CD4-positive, alpha-beta T cell (primary cell): ENCODE measurements around the gene ADIPOR2. TPM values are rescaled to one million over a fixed set of nuclear protein-coding genes. Genes with fewer than 3 reads are reported as not detected.
"Not testable (repeated sequence)": the region's sequence is repeated elsewhere in the genome, so short reads cannot be mapped to it uniquely, and the experiment has no call there.

Experiments used
- ATAC-seq: fragments of 200-7000 bp; cut with Tn5 transposase; one replicate; pipeline ENCODE4 v1.10.0; 2022; ENCODE audit warnings: mild to moderate bottlenecking; ENCODE audit not compliant: poor library complexity
- CTCF ChIA-PET: fragments of 350-600 bp; sonication (Branson Sonifier 250); formaldehyde crosslinking; loops from one replicate; lab custom pipeline; 2021; ENCODE audit warnings: antibody characterized with exemption, inconsistent platforms; lab: Charles Lee
- POLR2A ChIA-PET: fragments of 350-600 bp; sonication (Branson Sonifier 250); formaldehyde crosslinking; loops from one replicate; lab custom pipeline; 2021; ENCODE audit warnings: antibody characterized with exemption, inconsistent platforms; lab: Charles Lee
- DNase-seq, 14 experiments: peaks; one replicate each; pipeline ENCODE4 v3.0.0-alpha.2; 2013 to 2020; ENCODE audit warnings: mixed read lengths in 2 of 14
- H3K27ac ChIP-seq, 2 donors: one replicate each; pipeline versions ENCODE4 v1.5.1 to v1.7.0; 2013; ENCODE audit warnings: low read length in 2 of 2, low read depth in 1 of 2, mild to moderate bottlenecking in 1 of 2
- H3K27me3 ChIP-seq, 2 experiments: 1 replicate in 1 of 2; 2 replicates in 1 of 2; pipeline versions ENCODE4 v1.6.1 to v1.7.0; 2013; ENCODE audit warnings: low read length in 2 of 2, control low read depth in 1 of 2, mild to moderate bottlenecking in 1 of 2, moderate library complexity in 1 of 2; ENCODE audit not compliant: insufficient read depth in 2 of 2, control insufficient read depth in 1 of 2
- H3K36me3 ChIP-seq: one replicate; pipeline ENCODE4 v1.6.1; 2013; ENCODE audit warnings: low read length, control low read depth; ENCODE audit not compliant: insufficient read depth
- H3K4me1 ChIP-seq: one replicate; pipeline ENCODE4 v1.6.1; 2013; ENCODE audit warnings: low read length, control low read depth; ENCODE audit not compliant: insufficient read depth
- H3K4me3 ChIP-seq: one replicate; pipeline ENCODE4 v1.5.1; 2013; ENCODE audit warnings: mild to moderate bottlenecking, low read length, moderate library complexity
- H3K9me3 ChIP-seq, 2 experiments: 1 replicate in 1 of 2; 2 replicates in 1 of 2; pipeline versions ENCODE4 v1.6.1 to v1.7.0; 2013; ENCODE audit warnings: low read length in 2 of 2, mild to moderate bottlenecking in 2 of 2, control low read depth in 1 of 2, moderate library complexity in 1 of 2; ENCODE audit not compliant: control insufficient read depth in 1 of 2, insufficient read depth in 1 of 2
- H3K27ac Mint-ChIP-seq: one replicate; pipeline ENCODE4 v1.8.0; 2020; ENCODE audit warnings: mixed read lengths
- H3K27me3 Mint-ChIP-seq: one replicate; pipeline ENCODE4 v1.8.0; 2021; ENCODE audit warnings: mixed read lengths
- H3K36me3 Mint-ChIP-seq: one replicate; pipeline ENCODE4 v1.8.0; 2021; ENCODE audit warnings: low read depth, mixed read lengths
- H3K4me1 Mint-ChIP-seq: one replicate; pipeline ENCODE4 v1.8.0; 2021; ENCODE audit warnings: low read depth, mixed read lengths
- H3K4me3 Mint-ChIP-seq: one replicate; pipeline ENCODE4 v1.8.0; 2020; ENCODE audit warnings: mild to moderate bottlenecking, mixed read lengths
- H3K9me3 Mint-ChIP-seq: one replicate; pipeline ENCODE4 v1.8.0; 2020; ENCODE audit warnings: mixed read lengths
- intact Hi-C, 2 experiments: fragments of 100-400 bp; cut with DNase I in 1 of 2; cut with micrococcal nuclease in 1 of 2; formaldehyde crosslinking; loops; one replicate each; pipeline versions ENCODE4 v1.15.1 to v1.9.0; 2023 to 2025; cut with DNase I, micrococcal nuclease
- total RNA-seq, 174 experiments: library from RNA in 2 of 174; stranded (reverse) in 2 of 174; gene quantifications; one replicate each; pipeline ENCODE4 v1.2.3 and lab custom pipeline; 2021 to 2026
- TF ChIP-seq, protein P1 (sequence below): fragments of 200-600 bp; IDR thresholded peaks from one replicate; pipeline ENCODE4 v1.8.0; 2022; ENCODE audit warnings: antibody characterized with exemption, mild to moderate bottlenecking

Gene ADIPOR2
- total RNA-seq, 2 experiments from 2014 or later: 12.5 to 12.6 TPM

DNA sequence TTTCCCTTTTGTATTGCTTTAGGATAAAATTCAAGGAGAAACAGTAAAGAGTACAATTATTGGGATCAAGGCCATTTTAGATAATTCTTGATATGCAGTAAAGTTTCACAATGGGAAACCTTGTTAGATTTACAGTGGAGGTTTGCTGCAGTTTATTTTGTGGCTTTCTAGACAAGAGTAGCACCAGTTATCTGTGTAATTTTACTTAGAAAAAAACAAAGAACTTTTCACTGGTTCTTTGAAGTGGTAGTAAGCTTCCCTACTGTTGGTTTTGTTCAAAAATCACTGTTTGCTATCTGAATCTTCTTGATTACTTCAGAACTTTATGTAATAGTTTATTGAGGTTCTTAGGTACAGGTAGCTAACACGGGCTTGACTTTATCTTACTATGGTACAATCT lies 42.0 kb downstream of the ADIPOR2 start:
- CTCF ChIA-PET: interaction anchor here (1.0 kb wide), 1 partner anchor 11 kb away, joined by 4 read pairs; no protein-coding TSS in a partner anchor

DNA sequence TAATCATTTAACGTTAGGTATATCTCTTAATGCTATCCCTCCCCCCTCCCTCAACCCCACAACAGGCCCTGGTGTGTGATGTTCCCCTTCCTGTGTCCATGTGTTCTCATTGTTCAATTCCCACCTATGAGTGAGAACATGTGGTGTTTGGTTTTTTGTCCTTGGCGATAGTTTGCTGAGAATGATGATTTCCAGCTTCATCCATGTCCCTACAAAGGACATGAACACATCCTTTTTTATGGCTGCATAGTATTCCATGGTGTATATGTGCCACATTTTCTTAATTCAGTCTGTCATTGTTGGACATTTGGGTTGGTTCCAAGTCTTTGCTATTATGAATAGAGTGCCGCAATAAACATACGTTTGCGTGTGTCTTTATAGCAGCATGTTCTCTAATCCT lies 42.8 kb downstream of the ADIPOR2 start:
- ATAC-seq, H3K27ac ChIP-seq, intact Hi-C loops, H3K36me3 ChIP-seq, H3K4me1 ChIP-seq, H3K4me3 Mint-ChIP-seq, H3K27ac Mint-ChIP-seq, H3K9me3 ChIP-seq, POLR2A ChIA-PET, H3K9me3 Mint-ChIP-seq, H3K27me3 Mint-ChIP-seq, H3K4me3 ChIP-seq, DNase-seq, H3K27me3 ChIP-seq: not testable (repeated sequence)
- CTCF ChIA-PET: interaction anchor here (1.0 kb wide), 1 partner anchor 10 kb away, joined by 4 read pairs; no protein-coding TSS in a partner anchor
- Mint-ChIP-seq H3K36me3 (peaks cover 15% of the 10 kb centered on the region), H3K4me1 (peaks cover 44% of the 10 kb centered on the region)

More for the DNA sequence above, 42.0 kb downstream of the ADIPOR2 start:
- H3K27ac ChIP-seq: no peak overlapping the region
- DNase-seq (no peak), ATAC-seq (no peak)
- Mint-ChIP-seq H3K9me3 (no peaks in the 10 kb centered on the region), H3K36me3 (peaks cover 15% of the 10 kb centered on the region), H3K27ac (no peak overlapping the region), H3K4me1 (peaks cover 40% of the 10 kb centered on the region), H3K27me3 (no peaks in the 10 kb centered on the region), H3K4me3 (no peak overlapping the region)
- H3K36me3 ChIP-seq: no peaks in the 10 kb centered on the region
- intact Hi-C loops: no loop called here
- TF ChIP-seq, protein P1, sequence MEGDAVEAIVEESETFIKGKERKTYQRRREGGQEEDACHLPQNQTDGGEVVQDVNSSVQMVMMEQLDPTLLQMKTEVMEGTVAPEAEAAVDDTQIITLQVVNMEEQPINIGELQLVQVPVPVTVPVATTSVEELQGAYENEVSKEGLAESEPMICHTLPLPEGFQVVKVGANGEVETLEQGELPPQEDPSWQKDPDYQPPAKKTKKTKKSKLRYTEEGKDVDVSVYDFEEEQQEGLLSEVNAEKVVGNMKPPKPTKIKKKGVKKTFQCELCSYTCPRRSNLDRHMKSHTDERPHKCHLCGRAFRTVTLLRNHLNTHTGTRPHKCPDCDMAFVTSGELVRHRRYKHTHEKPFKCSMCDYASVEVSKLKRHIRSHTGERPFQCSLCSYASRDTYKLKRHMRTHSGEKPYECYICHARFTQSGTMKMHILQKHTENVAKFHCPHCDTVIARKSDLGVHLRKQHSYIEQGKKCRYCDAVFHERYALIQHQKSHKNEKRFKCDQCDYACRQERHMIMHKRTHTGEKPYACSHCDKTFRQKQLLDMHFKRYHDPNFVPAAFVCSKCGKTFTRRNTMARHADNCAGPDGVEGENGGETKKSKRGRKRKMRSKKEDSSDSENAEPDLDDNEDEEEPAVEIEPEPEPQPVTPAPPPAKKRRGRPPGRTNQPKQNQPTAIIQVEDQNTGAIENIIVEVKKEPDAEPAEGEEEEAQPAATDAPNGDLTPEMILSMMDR: no peak
- no peaks in the 10 kb centered on the region for H3K9me3 ChIP-seq
- H3K27me3 ChIP-seq: no peaks in the 10 kb centered on the region
- POLR2A ChIA-PET: no interaction called here
- peaks cover 3% of the 10 kb centered on the region for H3K4me1 ChIP-seq
- H3K4me3 ChIP-seq: no peak overlapping the region

GRCh38 chr12:1737652-1738286 lies 46.9 kb downstream of the ADIPOR2 start:
- Mint-ChIP-seq H3K4me1 (peaks cover 64% of the 10 kb centered on the region), H3K4me3 (no peak overlapping the region), H3K9me3 (no peaks in the 10 kb centered on the region), H3K27ac (no peak overlapping the region), H3K27me3 (no peaks in the 10 kb centered on the region), H3K36me3 (peaks cover 4% of the 10 kb centered on the region)
- ChIA-PET CTCF (interaction anchor here (0.7 kb wide), 1 partner anchor 58 kb away, joined by 3 read pairs; no protein-coding TSS in a partner anchor), POLR2A (no interaction called here)
- H3K36me3 ChIP-seq: no peaks in the 10 kb centered on the region
- H3K4me1 ChIP-seq: no peaks in the 10 kb centered on the region
- H3K9me3 ChIP-seq: no peaks in the 10 kb centered on the region
- no peak for DNase-seq
- TF ChIP-seq, protein P1: no peak
- H3K4me3 ChIP-seq: no peak overlapping the region
- intact Hi-C loops: no loop called here
- H3K27me3 ChIP-seq: no peaks in the 10 kb centered on the region
- no peak for ATAC-seq
- H3K27ac ChIP-seq: no peak overlapping the region

- no peaks in the 10 kb centered on the region for H3K9me3 ChIP-seq
- no peak overlapping the region for H3K27ac Mint-ChIP-seq
- peaks cover 60% of the 10 kb centered on the region for H3K4me1 Mint-ChIP-seq
- no peaks in the 10 kb centered on the region for H3K9me3 Mint-ChIP-seq
- no peaks in the 10 kb centered on the region for H3K4me1 ChIP-seq
- ATAC-seq (no peak), DNase-seq (no peak)
- H3K36me3 Mint-ChIP-seq: peaks cover 4% of the 10 kb centered on the region
- H3K4me3 ChIP-seq: no peak overlapping the region
- ChIA-PET POLR2A (no interaction called here), CTCF (no interaction called here)
- no peak overlapping the region for H3K4me3 Mint-ChIP-seq
- no peaks in the 10 kb centered on the region for H3K36me3 ChIP-seq
- H3K27me3 Mint-ChIP-seq: no peaks in the 10 kb centered on the region
- intact Hi-C loops: no loop called here
- H3K27me3 ChIP-seq: no peaks in the 10 kb centered on the region
- TF ChIP-seq, protein P1: no peak
- H3K27ac ChIP-seq: no peak overlapping the region
Observed at GRCh38 chr12:1738446-1738845, 47.6 kb downstream of the ADIPOR2 start.
